AG09319 (cell line): ENCODE measurements around the gene RPRM.
"Not testable (repeated sequence)": the region's sequence is repeated elsewhere in the genome, so short reads cannot be mapped to it uniquely, and the experiment has no call there.

ENCODE experiments used
- DNase-seq: peaks from one replicate; pipeline ENCODE4 v3.0.0-alpha.2; 2010; ENCODE audit warnings: low read depth; ENCODE audit errors: extremely low read depth
- TF ChIP-seq, protein P1 (sequence below): IDR thresholded peaks from 2 replicates; pipeline ENCODE4 v1.5.1; 2011; ENCODE audit warnings: low read depth, mild to moderate bottlenecking, inconsistent platforms, low read length, moderate library complexity

Gene RPRM

DNA sequence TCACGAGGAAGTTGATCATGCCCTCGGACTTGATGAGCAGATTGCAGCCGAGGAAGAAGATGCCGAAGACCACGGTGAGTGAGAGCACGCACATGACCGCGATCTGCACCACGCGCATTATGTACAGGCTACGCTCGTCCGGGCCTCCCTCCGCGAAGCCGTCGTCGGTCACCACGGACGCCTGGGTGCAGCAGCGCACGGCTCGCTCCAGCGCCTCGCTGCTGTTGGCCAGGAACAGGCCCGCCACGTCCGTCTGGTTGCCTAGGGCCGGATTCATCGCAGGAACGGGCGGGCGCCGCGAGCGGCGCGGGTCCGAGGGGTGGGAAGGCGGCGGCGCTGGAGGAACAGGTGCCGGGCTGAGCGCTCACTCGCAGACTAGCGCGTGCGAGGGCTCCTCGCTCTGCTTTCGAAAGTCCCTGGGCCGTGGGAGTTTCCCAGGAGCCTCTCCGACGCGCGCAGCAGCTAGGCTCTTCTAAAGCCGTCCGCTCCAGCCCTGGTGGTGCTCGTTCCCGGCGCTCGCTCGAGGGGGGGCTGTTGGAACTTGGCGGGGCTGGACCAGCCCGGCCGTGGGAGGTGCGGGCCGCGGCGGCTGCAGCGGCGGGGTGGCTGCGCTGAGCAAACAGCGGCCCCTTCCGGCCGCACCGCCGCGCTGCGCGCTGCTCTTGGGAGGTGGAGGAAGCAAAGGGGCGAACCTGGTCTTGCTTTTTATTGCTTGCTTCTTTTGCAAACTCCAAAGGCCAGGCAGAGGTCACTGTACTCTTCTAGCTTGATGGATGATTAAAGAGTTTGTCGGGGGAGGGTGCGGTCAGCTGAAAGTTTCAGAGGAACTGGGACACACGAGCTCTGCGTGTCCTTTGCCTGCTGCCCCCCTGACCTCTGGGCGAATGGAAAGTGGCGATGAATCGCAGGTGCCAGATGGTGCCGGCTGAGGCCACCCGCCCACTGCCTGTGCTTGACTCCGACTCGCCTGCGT, at the start of gene RPRM:
Gene RPRM (minus strand): TSS at position 474 of the 973 bp plus-strand sequence. CDS start 197 bp downstream, at position 277.
- TF ChIP-seq, protein P1, sequence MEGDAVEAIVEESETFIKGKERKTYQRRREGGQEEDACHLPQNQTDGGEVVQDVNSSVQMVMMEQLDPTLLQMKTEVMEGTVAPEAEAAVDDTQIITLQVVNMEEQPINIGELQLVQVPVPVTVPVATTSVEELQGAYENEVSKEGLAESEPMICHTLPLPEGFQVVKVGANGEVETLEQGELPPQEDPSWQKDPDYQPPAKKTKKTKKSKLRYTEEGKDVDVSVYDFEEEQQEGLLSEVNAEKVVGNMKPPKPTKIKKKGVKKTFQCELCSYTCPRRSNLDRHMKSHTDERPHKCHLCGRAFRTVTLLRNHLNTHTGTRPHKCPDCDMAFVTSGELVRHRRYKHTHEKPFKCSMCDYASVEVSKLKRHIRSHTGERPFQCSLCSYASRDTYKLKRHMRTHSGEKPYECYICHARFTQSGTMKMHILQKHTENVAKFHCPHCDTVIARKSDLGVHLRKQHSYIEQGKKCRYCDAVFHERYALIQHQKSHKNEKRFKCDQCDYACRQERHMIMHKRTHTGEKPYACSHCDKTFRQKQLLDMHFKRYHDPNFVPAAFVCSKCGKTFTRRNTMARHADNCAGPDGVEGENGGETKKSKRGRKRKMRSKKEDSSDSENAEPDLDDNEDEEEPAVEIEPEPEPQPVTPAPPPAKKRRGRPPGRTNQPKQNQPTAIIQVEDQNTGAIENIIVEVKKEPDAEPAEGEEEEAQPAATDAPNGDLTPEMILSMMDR, result peak; percentile 61
- DNase-seq, result peak; percentile 7

DNA sequence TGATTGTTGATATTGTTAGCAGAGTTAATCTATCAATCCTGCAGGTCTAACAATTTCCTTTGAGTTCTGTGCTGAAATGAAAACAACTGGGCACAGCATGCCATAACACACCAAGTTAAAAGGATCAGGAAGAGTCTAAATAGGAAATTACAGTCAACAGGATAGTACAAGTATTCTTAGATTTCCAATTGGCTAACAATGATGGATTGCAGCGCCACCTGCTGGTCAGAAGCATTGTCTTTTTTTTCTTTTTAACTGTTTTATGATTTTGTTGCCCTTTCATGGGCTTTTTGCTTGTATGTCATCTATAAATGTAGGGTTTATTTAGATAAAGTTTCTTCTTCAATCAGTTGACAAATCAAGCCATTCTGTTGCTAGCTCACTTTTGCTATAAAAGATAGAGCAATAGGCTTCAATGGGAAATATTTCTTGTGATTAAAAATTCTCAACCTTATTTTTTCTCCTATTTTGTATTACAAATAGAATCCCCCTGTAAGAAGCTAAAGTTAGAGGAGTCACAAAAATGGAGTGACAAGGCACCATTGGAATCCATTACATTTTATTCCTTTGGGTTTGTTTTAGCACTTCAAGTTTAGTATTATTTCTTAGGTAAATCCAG, 40.8 kb upstream of the RPRM start:
- TF ChIP-seq, protein P1, result peak; percentile 66
- DNase-seq, result peak; percentile 0

DNA sequence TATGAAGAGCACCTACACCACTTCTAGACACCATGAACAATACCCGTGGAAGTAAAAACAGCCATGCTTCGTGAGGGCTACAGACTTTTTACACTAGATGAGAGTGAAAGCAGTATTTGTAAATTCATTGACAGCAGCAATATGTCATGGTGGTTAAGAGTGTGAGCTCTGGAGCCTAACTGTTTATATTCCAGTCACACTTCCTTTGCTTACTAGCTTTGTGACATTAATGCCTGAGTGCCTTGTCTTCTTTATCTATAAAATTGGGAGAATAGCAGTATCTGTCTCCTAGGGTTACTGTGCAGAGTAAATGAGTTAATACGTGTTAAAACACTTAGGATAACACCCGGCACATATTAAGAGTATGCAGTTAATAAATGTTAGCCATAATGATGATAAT, 33.8 kb upstream of the RPRM start:
- DNase-seq, result no peak
- TF ChIP-seq, protein P1, result no peak

DNA sequence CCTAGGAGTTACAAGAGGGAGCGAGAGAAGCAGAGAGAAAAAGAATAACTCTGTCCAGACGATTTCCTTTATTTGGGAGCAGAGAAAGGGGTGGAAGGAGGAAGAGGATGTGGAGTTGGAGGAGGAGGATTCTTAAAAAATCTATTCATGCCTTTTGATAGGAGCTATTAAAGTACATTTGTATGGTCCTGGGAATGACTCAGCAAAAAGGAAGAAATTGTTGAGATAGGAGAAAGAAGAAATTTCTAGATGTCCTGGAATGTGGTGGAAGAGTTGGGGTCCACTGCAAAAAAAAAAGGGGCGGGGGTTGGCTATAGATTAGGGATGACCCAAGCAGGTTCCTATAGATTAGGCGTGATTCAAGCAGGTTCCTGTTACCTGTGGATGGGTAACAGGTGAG, 32.4 kb upstream of the RPRM start:
- TF ChIP-seq, protein P1, result no peak
- DNase-seq, result no peak

DNA sequence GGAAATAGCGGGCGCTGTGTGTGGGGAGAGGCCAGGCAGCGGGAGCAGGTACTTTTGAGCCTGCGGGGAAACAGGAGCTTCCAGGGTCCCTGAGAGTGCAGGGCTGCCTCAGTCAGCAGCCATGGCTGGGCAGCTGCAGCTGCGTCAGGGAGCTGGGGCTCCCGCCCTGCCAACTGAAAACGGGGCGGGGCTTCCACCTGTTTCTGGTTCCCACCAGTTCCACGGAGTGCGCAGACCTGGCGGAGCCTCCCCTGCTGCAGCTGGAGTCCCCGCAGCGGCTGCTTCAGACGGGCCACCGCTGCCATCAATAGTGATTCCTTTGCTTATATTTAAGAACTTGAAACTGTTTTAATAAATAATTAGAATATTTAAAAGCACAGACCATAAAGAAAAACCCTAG, 30.6 kb upstream of the RPRM start:
- TF ChIP-seq, protein P1, result no peak
- DNase-seq, result no peak

DNA sequence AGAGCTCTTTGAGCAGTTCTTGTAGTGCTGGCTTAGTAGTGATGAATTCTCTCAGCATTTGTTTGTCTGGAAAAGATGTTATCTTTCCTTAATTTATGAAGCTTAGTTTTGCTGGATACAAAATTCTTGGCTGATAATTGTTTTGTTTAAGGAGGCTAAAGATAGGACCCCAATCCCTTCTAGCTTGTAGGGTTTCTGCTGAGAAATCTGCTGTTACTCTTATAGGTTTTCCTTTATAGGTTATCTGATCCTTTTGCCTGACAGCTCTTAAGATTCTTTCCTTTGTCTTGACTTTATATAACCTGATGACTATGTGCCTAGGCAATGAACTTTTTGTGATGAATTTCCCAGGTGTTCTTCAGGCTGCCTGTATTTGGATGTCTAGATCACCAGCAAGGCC, 27.9 kb upstream of the RPRM start:
- DNase-seq, result not testable (repeated sequence)

DNA sequence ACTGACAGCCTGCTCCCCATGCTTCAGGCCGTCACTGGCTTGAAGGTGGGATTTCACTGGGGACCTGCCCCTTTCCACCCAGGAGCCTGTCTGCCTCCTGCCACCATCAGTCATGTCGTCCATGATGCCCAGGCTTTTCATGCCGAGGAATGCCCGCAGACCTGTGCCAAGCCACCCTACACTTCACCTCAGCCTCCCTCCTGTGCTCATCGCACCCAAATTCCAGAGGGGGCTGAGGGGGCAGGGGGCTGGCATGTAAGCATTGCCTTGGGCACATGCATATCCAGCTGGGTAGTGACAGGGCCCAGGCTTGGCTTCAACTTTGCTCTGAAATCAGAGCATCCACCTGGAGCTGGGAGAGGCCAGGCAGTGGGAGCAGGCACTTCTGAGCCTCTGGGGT, 20.9 kb upstream of the RPRM start:
- no peak for DNase-seq
- TF ChIP-seq, protein P1, result no peak
